Naive B cell (primary cell): ENCODE measurements around the gene ADGRA1. TPM values are rescaled to one million over a fixed set of nuclear protein-coding genes. Genes with fewer than 3 reads are reported as not detected.

Source experiments
- ATAC-seq, 2 donors: fragments of 150-1000 bp; cut with Tn5 transposase; 2 replicates each; pipeline ENCODE4 v1.10.0; 2021; ENCODE audit warnings: low read depth in 2 of 2, mild to moderate bottlenecking in 2 of 2, moderate library complexity in 2 of 2
- DNase-seq: peaks from one replicate; pipeline ENCODE4 v3.0.0; 2022
- H3K27ac Mint-ChIP-seq, 6 donors: one replicate each; pipeline ENCODE4 v1.8.0; 2020 to 2022; ENCODE audit warnings: mild to moderate bottlenecking in 6 of 6, mixed read lengths in 6 of 6, moderate library complexity in 5 of 6, inconsistent platforms in 2 of 6
- H3K27me3 Mint-ChIP-seq, 3 donors: one replicate each; pipeline ENCODE4 v1.8.0; 2021 to 2022; ENCODE audit warnings: mixed read lengths in 3 of 3, mild to moderate bottlenecking in 1 of 3
- H3K36me3 Mint-ChIP-seq, 2 donors: one replicate each; pipeline ENCODE4 v1.8.0; 2020 to 2022; ENCODE audit warnings: mixed read lengths in 2 of 2, inconsistent platforms in 1 of 2, mild to moderate bottlenecking in 1 of 2
- H3K4me1 Mint-ChIP-seq, 3 donors: one replicate each; pipeline ENCODE4 v1.8.0; 2020 to 2022; ENCODE audit warnings: mixed read lengths in 3 of 3, inconsistent platforms in 1 of 3, mild to moderate bottlenecking in 1 of 3, moderate library complexity in 1 of 3
- H3K4me3 Mint-ChIP-seq, 8 donors: one replicate each; pipeline ENCODE4 v1.8.0; 2020 to 2022; ENCODE audit warnings: mild to moderate bottlenecking in 8 of 8, mixed read lengths in 8 of 8, moderate library complexity in 8 of 8, inconsistent platforms in 2 of 8
- H3K9me3 Mint-ChIP-seq, 7 donors: one replicate each; pipeline ENCODE4 v1.8.0; 2020 to 2022; ENCODE audit warnings: mixed read lengths in 7 of 7, mild to moderate bottlenecking in 5 of 7, inconsistent platforms in 2 of 7, moderate library complexity in 1 of 7
- polyA plus RNA-seq, 6 donors: library from polyadenylated mRNA; unstranded; fragments of 300-500 nt; fragmentation: Illumina TruSeq; gene quantifications; one replicate each; pipeline ENCODE4 v1.2.3, GENCODE V29; 2021; ENCODE audit warnings: low read depth in 6 of 6

Gene ADGRA1
- polyA plus RNA-seq, 6 donors from 2014 or later, result not detected

DNA sequence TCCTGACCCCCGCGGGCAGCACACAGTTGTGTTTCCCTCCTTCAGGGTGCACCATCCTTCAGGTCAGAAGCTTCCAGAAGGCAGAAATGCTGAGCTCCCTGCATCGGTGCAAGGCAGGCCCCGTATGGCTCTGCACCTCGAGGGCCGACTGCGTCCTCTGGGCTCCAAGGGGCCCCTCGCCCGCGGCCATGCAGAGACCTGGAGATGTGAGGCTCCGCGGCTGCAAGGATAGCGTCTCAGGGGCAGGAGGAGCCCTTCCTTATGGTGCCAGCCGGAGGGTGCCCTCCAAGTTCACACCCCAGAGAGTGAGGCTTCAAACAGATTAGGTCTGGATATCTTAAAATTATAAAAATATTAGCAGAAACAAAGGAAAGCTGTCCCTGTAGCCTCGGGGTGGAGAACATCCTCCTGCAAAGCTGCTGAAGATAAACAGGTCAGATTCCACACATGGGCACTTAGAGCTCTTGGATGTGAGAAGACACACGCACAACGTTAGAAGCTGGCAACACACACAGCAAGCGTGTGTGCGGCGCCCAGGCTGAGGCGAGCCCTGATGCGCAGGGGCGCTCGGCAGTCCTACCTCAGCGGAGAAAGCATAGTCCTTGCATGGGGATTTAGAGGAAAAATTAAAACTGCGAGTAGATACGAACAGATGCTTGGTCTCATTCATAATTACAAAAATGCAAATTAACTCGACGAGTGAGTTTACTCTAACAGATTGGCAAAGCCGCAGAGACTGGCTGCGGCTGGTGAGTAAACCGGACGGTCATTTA lies 92.7 kb downstream of the ADGRA1 start:
- Mint-ChIP-seq H3K36me3 (no peaks in the 10 kb centered on the region), H3K9me3 (peaks cover 0 to 16% (median 0%) of the 10 kb centered on the region in 7 donors), H3K27me3 (peaks cover under 1 to 12% (median 10%) of the 10 kb centered on the region in 3 donors), H3K4me3 (no peak overlapping the region), H3K4me1 (peaks cover 0 to 12% (median 0%) of the 10 kb centered on the region in 3 donors), H3K27ac (no peak overlapping the region)
- ATAC-seq, result no peak
- no peak for DNase-seq

DNA sequence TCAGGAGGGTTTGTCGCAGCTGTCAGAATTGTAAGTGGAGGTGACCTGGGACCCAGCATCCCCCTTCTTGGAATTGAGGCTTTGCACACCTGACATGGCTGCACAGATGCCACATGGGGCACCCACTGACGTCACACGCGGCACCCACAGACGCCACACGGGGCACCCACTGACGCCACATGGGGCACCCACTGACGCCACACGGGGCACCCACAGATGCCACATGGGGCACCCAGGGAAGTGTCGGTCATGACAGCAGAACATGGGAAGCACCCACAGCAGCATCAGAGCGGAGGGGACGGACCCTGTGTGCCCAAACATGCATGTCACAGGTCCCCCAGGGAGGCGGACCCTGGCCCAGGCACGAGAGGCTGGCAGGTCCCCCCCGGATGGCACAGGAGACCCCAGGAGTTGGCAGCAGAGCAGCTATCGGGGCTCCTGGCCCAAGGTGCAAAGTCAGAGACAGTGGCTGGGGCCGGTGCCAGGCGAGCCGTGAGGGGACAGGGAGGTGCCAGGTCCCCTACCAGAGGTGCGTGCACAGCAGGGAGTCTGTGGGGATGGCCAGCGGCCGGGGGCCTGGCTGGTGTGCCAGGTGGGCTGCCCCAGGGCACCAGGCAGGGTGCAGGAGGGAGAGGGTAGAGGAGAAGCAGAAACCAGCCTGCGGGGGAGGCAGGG lies 93.4 kb downstream of the ADGRA1 start:
- Mint-ChIP-seq H3K36me3 (no peaks in the 10 kb centered on the region), H3K27ac (peak overlapping the region in 1 of 6 donors; percentile 62), H3K27me3 (peaks cover 0 to 10% (median 9%) of the 10 kb centered on the region in 3 donors), H3K4me3 (no peak overlapping the region), H3K4me1 (peaks cover 0 to 12% (median 0%) of the 10 kb centered on the region in 3 donors), H3K9me3 (peaks cover 0 to 13% (median 0%) of the 10 kb centered on the region in 7 donors)
- no peak for ATAC-seq
- DNase-seq, result no peak

Other genes starting within 250 kb of the ADGRA1 start
- gene CFAP46, start 145.4 kb upstream of the ADGRA1 start, polyA plus RNA-seq, result under 1 TPM in 1 of 6 donors, not detected in 5; 0.05 TPM
- gene KNDC1, start 72.3 kb downstream of the ADGRA1 start, polyA plus RNA-seq, result under 1 TPM in 3 of 6 donors, not detected in 3; 0.04 to 0.08 (median 0.08) TPM
- under 1 TPM in 5 of 6 donors, not detected in 1; 0.23 to 0.61 (median 0.27) TPM for gene UTF1, start 142.3 kb downstream of the ADGRA1 start, polyA plus RNA-seq
- under 1 TPM in 5 of 6 donors, not detected in 1; 0.12 to 0.23 (median 0.16) TPM for gene VENTX, start 149.9 kb downstream of the ADGRA1 start, polyA plus RNA-seq
- gene ADAM8, start 188.9 kb downstream of the ADGRA1 start, polyA plus RNA-seq, result 10 to 100 TPM; 30.0 to 56.1 (median 34.6) TPM
- gene TUBGCP2, start 220.9 kb downstream of the ADGRA1 start, polyA plus RNA-seq, result 10 to 100 TPM; 19.6 to 36.2 (median 25.9) TPM
- gene ZNF511, start 221.0 kb downstream of the ADGRA1 start, polyA plus RNA-seq, result 10 to 100 TPM; 60.6 to 86.0 (median 75.6) TPM
- gene CALY, start 249.0 kb downstream of the ADGRA1 start, polyA plus RNA-seq, result not detected